22Rv1 (cell line): ENCODE data around the gene CETN3.

ENCODE experiments used
- ZFX ChIP-seq: fragments of 450-650 bp; IDR thresholded peaks from 2 replicates; pipeline ENCODE4 v1.6.1; 2017; ENCODE audit warnings: antibody characterized with exemption, borderline replicate concordance
- TF ChIP-seq, protein P1 (sequence below): fragments of 450-650 bp; IDR thresholded peaks from 2 replicates; pipeline ENCODE4 v1.5.1; 2017; ENCODE audit warnings: mild to moderate bottlenecking

DNA sequence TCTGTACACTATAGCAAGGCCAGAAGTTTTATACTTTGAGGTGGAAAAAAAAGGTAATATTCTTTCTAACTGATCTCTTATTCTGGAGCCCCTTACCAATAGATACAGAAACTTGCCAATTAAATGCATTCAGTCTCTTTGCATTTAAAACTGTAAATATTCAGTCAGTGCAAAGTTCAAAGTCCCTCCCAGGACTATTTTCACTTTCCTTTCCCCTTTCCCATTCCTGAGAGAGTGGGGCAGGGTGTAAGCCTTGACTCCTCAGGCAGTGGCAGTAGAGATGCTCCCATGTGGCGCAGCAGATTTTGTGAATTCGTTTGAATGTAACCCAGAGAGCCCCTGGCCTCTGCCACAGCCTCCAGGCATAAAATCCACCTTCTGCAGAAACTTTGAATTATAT lies 29.9 kb downstream of the CETN3 start:
- TF ChIP-seq, protein P1, sequence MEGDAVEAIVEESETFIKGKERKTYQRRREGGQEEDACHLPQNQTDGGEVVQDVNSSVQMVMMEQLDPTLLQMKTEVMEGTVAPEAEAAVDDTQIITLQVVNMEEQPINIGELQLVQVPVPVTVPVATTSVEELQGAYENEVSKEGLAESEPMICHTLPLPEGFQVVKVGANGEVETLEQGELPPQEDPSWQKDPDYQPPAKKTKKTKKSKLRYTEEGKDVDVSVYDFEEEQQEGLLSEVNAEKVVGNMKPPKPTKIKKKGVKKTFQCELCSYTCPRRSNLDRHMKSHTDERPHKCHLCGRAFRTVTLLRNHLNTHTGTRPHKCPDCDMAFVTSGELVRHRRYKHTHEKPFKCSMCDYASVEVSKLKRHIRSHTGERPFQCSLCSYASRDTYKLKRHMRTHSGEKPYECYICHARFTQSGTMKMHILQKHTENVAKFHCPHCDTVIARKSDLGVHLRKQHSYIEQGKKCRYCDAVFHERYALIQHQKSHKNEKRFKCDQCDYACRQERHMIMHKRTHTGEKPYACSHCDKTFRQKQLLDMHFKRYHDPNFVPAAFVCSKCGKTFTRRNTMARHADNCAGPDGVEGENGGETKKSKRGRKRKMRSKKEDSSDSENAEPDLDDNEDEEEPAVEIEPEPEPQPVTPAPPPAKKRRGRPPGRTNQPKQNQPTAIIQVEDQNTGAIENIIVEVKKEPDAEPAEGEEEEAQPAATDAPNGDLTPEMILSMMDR: no peak
- TF ChIP-seq ZFX: no peak
